ENCODE data around the gene DUOXA1. TPM values are rescaled to one million over a fixed set of nuclear protein-coding genes. Genes with fewer than 3 reads are reported as not detected.

The DUOXA1 gene
- polyA plus RNA-seq, 1 of the 3 experiments (the other 2 are of a cell fraction), result 0.02 TPM

DNA sequence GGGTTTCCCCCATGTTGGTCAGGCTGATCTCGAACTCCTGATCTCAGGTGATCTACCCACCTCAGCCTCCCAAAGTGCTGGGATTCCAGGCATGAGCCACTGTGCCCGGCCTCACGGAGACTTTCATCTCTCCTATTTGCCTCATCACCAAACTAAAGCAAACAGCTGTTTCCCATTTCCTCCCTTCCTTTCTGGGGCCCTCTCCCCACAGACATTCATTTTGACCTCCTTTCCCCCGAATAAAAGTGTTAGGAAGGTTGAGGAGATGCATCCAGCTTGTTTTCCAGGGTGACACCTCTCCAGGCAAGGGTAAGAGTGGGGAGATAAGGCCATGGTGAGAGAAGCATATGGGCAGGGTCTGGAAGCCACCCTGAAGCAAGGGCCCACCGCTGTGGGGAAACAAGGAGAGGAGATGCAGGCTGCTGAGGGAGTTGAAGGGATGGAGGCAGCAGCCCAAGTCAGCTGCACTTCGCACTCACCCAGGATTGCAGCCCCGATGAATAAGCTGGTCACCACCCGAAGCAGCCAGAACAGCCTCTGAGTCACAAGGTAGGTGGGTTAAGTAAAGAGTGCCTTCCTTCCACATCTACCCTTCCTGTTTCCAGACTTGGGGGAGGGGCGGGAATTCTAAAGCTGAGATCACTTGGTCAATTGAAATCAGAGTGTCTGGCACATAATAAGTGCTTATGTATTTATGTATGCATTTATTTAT, 7.8 kb downstream of the DUOXA1 start:
- Histone ChIP-seq H3K9ac (peak overlapping the region; percentile 14; the same call in 1 of the 2 replicates), H3K27ac (ENCODE audit: low read depth in 2 of 2, low read length in 1 of 2) (no peak overlapping the region), H3K4me1 (ENCODE audit: control insufficient read depth in 1 of 2, insufficient read depth in 2 of 2, low read depth in 1 of 2, low read length in 1 of 2) (peaks cover 6 to 8% of the 10 kb centered on the region in 2 experiments; a peak in 3 of 4 replicates), H3K4me2 (peak overlapping the region; percentile 54; the same call in 1 of the 2 replicates), H3K9me3 (no peaks in the 10 kb centered on the region), H3F3A (replicated peaks; ENCODE audit: insufficient read depth) (no peaks in the 10 kb centered on the region), H3K36me3 (replicated peaks in 1 of 2; ENCODE audit: control insufficient read depth in 1 of 2, insufficient read depth in 2 of 2, low read length in 1 of 2) (no peaks in the 10 kb centered on the region), H2AFZ (ENCODE audit: low read depth) (peak overlapping the region; percentile 64; the same call in 1 of the 2 replicates), H3K4me3 (ENCODE audit: low read depth in 2 of 2, low read length in 1 of 2) (no peak overlapping the region), H4K20me1 (ENCODE audit: insufficient read depth) (no peaks in the 10 kb centered on the region), H3K79me2 (ENCODE audit: insufficient read depth) (no peaks in the 10 kb centered on the region), H3K27me3 (ENCODE audit: insufficient read depth) (peaks cover 10% of the 10 kb centered on the region; the same call in 1 of the 2 replicates), H3K9me2 (no peaks in the 10 kb centered on the region)
- 61% methylated on average over 8 of the region's 9 CpGs for WGBS (ENCODE audit: low lambda C conversion rate)
- no peak for DNase-seq
- CTCF ChIA-PET, result interaction anchor here (0.6 to 1.7 kb wide), 6 partner anchors 9 to 336 kb away, joined by 3 to 6 read pairs (median 4); no protein-coding TSS in a partner anchor
- POLR2A ChIA-PET, result interaction anchor here (0.6 kb wide), 1 partner anchor 64 kb away, joined by 5 read pairs; no protein-coding TSS in a partner anchor
- TF ChIP-seq FOSL2 (IDR thresholded peaks at IDR 0.05; ENCODE audit: borderline replicate concordance, low read depth) (0 out of 2 replicates have a peak, but pooled peaks have one; percentile 19), RCOR1 (IDR thresholded peaks at IDR 0.05; ENCODE audit: low read length) (no peak)

DNA sequence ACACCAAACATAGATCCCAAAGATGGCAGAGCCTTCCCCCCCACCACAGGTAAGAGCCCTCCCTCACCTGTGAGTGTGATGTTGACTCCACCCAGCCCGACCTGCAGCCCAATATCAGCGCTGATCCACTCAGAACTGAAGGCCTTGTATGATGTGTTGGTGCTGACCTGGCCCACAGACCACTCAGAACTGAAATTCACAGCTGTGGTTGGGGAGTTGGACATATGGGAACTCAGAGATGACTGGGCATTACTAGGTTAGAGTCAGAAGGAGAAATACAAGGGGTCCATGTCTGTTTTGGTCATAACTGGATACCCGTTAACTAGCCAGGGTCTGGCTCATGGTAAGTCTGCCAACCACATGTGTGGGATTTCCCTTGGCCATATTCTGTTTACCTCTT, 8.7 kb downstream of the DUOXA1 start:
- Histone ChIP-seq H3K4me1 (ENCODE audit: control insufficient read depth in 1 of 2, insufficient read depth in 2 of 2, low read depth in 1 of 2, low read length in 1 of 2) (peaks cover 6 to 8% of the 10 kb centered on the region in 2 experiments; a peak in 3 of 4 replicates), H3K4me3 (ENCODE audit: low read depth in 2 of 2, low read length in 1 of 2) (no peak overlapping the region), H3K27ac (ENCODE audit: low read depth in 2 of 2, low read length in 1 of 2) (no peak overlapping the region), H3K27me3 (ENCODE audit: insufficient read depth) (peaks cover 10% of the 10 kb centered on the region; the same call in 1 of the 2 replicates), H3K9me2 (no peaks in the 10 kb centered on the region), H3K4me2 (no peak overlapping the region), H3F3A (replicated peaks; ENCODE audit: insufficient read depth) (no peaks in the 10 kb centered on the region), H3K9me3 (no peaks in the 10 kb centered on the region), H3K79me2 (ENCODE audit: insufficient read depth) (no peaks in the 10 kb centered on the region), H3K36me3 (replicated peaks in 1 of 2; ENCODE audit: control insufficient read depth in 1 of 2, insufficient read depth in 2 of 2, low read length in 1 of 2) (no peaks in the 10 kb centered on the region), H4K20me1 (ENCODE audit: insufficient read depth) (no peaks in the 10 kb centered on the region), H2AFZ (ENCODE audit: low read depth) (no peak overlapping the region), H3K9ac (no peak overlapping the region)
- POLR2A ChIA-PET, result interaction anchor here (0.6 kb wide), 1 partner anchor 65 kb away, joined by 5 read pairs; no protein-coding TSS in a partner anchor
- 92% methylated on average over 3 of the region's 3 CpGs for WGBS (ENCODE audit: low lambda C conversion rate)
- no peak for DNase-seq
- TF ChIP-seq, protein P1, sequence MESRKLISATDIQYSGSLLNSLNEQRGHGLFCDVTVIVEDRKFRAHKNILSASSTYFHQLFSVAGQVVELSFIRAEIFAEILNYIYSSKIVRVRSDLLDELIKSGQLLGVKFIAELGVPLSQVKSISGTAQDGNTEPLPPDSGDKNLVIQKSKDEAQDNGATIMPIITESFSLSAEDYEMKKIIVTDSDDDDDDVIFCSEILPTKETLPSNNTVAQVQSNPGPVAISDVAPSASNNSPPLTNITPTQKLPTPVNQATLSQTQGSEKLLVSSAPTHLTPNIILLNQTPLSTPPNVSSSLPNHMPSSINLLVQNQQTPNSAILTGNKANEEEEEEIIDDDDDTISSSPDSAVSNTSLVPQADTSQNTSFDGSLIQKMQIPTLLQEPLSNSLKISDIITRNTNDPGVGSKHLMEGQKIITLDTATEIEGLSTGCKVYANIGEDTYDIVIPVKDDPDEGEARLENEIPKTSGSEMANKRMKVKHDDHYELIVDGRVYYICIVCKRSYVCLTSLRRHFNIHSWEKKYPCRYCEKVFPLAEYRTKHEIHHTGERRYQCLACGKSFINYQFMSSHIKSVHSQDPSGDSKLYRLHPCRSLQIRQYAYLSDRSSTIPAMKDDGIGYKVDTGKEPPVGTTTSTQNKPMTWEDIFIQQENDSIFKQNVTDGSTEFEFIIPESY (IDR thresholded peaks at IDR 0.05; ENCODE audit: borderline replicate concordance, low read depth), result no peak
- TF ChIP-seq, protein P2, sequence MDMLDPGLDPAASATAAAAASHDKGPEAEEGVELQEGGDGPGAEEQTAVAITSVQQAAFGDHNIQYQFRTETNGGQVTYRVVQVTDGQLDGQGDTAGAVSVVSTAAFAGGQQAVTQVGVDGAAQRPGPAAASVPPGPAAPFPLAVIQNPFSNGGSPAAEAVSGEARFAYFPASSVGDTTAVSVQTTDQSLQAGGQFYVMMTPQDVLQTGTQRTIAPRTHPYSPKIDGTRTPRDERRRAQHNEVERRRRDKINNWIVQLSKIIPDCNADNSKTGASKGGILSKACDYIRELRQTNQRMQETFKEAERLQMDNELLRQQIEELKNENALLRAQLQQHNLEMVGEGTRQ (IDR thresholded peaks at IDR 0.05; ENCODE audit: borderline replicate concordance, low read depth, low read length), result no peak
- no peak for TF ChIP-seq EZH2phosphoT487 (IDR thresholded peaks at IDR 0.05; ENCODE audit: borderline replicate concordance, low read depth)
- no peak for TF ChIP-seq RXRA (IDR thresholded peaks at IDR 0.05; ENCODE audit: borderline replicate concordance, low read depth)
- no peak for TF ChIP-seq POLR2AphosphoS5 (IDR thresholded peaks at IDR 0.05; ENCODE audit: low read depth, low read length)
- TF ChIP-seq FOXM1 (IDR thresholded peaks at IDR 0.05; ENCODE audit: low read depth), result no peak
- no peak for TF ChIP-seq YY1 (IDR thresholded peaks at IDR 0.05; ENCODE audit: low read depth)
- TF ChIP-seq NFIC (IDR thresholded peaks at IDR 0.05; ENCODE audit: borderline replicate concordance), result no peak
- CTCF ChIA-PET, result interaction anchor here (0.6 to 1.6 kb wide), 7 partner anchors 9 to 152 kb away, joined by 3 to 5 read pairs (median 3); no protein-coding TSS in a partner anchor
